Measurements from ENCODE around the gene RAE1.

DNA sequence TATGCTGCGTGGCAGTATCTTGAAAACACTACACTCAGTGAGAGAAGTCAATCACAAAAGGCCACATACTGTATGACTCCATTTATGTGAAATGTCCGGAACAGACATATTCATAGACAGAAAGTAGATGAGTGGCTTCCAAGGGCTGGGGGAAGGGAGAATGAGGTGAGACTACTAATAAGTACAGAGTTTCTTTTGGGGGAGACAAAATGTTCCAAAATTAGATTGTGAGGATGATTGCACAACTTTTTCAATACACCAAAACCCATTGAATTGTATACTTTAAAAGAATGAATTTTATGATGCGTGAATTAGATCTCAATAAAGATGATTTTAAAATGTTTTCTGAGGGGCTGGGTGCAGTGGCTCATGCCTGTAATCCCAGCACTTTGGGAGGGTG lies 30.7 kb upstream of the RAE1 start:
- TF ChIP-seq EZH2 (IDR thresholded peaks at IDR 0.05) (no peak), POLR2AphosphoS5 (IDR thresholded peaks at IDR 0.05; ENCODE audit: borderline replicate concordance, low read depth, low read length) (no peak)
